NCI-H446 treated with DMSO at 0.1 percent for 48 hours (cell line): ENCODE data around the gene SUGCT.
"Not testable (repeated sequence)": the region's sequence is repeated elsewhere in the genome, so short reads cannot be mapped to it uniquely, and the experiment has no call there.

Source experiments
- DNase-seq: peaks from one replicate; lab custom pipeline; 2025; lab: John Stamatoyannopoulos, UW

SUGCT gene

DNA sequence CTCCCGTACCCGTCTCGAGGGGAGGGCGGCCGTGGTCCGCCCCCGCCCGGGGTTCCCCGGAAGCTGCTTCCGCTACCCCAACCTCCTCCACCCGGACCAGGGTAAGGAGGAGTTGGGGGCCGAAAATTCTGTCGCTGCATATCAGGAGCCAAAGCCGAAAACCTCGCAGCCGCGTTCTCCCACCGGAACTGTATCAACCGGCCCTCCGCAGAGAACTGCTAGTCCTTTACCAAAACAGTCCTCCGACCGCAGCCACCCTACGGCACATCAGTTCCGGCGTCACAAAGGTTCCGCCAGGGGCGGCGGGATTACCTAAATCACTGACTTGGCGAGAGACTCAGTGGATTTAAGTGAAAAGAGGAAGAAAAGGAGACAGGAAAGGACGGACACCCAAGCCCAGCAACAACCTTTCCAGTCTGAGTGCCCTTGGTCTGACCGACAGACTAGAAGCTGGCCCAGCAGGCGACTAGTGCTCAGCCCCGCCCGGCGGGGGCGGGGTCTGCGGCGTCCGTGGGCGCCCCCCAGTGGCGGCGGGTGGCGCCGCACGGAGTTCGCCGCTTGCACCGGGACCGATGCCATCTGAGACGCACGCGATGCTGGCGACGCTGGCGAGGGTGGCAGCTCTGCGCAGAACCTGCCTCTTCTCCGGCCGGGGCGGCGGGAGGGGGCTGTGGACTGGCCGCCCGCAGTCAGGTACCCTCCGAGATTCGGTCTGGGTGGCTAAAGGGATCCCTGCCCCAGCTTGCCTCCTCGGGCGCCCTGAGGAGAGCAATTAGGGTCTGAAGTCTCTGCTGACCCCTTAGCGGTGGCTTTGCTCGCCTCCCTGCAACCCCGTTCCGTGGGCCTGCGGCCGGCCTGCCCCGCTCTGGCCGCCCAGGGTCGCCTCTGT is at the start of gene SUGCT, which contains the start of gene MPLKIP:
Gene SUGCT, plus strand, starts transcription at position 578 of the 889 bp plus-strand sequence.
Gene MPLKIP, minus strand, starts transcription at position 195 of the 889 bp plus-strand sequence. Its CDS starts 55 bp downstream, at position 140.
- DNase-seq = peak; percentile 83

DNA sequence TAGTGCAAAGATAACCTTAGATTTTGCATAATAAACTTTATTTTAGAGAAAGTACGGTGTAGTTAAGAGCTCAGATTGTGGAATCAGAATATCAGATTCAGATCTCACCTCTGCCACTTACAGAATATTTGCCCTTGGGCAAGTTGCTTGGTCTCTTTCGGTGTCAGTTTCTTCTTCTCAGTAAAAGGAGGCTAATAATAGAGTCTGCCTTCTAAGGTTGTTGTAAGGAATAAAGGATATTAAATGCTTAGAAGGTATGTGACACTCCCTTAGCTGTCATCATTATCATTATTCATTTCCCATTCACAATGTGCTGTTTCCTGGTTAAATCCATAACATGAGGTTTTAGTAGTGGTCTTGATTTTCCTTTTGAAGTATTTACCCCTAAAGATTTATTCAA is 42.6 kb upstream of the SUGCT start:
- DNase-seq = no peak

DNA sequence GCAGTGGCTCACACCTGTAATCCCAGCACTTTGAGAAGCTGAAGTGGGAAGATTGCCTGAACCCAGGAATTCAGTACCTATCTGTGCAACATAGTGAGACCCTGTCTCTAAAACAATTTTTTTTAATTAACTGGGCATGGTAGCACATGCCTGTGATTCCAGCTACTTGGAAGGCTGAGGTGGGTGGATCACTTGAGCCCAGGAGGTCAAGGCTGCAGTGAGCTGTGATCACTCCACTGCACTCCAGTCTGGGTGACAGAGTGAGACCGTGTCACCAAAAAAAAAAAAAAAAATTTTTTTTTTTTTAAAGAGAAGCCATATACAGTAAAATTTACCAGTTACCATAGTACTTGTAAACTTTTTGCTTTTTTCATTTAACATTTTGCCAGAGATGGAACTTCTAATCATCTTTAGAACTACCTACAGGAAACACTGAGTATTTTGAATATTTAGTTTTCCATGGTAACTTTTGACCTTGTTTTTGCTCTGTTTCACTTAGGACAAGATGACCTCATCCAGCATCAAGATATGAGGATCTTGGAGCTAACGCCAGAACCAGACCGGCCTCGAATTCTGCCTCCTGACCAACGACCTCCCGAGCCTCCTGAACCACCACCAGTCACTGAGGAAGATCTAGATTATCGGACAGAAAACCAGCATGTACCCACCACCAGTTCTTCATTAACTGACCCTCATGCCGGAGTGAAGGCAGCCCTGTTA is 41.0 kb upstream of the SUGCT start:
- DNase-seq = no peak

DNA sequence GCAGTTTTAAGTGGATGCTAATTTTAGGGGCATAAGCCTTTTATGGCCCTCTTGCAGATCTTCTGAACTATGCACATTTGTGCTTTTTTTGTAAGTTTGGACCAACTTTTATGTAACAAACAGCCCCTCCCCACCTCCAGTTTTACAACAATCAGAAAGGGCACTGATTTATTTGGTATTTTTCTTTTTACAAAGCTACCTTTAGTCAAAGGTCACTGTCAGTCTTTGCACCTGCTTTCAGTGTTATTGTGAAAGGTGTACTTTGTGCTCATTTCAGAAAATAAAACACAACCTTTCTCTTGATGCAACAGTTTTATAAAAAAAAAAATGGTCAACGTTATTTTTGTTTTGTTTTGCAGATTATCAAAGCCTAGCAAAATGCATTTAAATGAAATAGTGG is 39.6 kb upstream of the SUGCT start:
- DNase-seq = no peak

DNA sequence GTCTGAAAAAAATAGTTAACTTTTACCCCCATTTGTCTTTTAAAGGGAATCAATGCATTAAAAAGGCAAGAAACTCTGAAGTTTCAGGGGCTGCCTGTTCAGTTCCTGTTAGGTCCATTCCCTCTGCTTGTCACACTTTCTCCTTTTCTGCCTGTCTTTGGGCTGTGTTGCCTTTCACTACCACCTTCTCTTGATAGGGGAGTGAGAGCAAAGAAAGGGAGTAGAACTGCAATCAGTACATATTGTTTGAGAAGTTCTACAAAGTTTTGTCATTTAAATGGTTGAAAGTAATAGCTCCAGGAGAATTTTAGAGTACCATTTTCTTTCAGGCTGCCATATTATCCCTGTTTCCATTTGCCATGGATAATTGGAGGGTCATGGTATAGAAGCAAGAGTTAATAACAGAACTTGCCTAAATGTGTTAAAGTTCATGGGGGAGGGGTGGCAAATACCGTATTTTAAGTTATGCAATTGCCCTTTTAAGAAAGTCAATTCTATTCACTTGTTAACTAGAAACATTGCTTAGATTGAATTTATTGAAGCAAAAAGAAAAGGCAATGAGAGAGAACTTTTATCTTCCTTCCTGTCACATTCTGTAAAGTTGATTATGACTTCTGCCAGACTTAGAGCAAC is 39.0 kb upstream of the SUGCT start:
- no peak for DNase-seq

DNA sequence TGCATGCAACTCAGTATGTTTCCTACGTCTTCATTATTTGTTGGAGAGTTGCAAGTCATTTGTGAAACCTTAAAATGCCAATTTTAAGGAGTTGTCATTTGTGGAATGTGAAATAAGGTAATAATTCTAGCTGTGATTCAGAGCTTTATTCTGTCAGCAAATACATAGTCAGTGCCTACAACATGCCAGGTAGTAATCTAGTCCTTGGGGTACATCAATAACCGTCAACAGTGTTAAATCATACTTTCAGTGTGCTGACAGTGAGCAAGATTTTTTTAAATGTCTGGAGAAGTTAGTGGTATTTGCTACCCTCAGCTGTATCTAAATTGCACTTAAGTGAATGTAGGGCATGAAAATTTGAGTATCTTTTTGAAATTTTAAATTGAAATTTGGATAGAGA is 37.1 kb upstream of the SUGCT start:
- no peak for DNase-seq

DNA sequence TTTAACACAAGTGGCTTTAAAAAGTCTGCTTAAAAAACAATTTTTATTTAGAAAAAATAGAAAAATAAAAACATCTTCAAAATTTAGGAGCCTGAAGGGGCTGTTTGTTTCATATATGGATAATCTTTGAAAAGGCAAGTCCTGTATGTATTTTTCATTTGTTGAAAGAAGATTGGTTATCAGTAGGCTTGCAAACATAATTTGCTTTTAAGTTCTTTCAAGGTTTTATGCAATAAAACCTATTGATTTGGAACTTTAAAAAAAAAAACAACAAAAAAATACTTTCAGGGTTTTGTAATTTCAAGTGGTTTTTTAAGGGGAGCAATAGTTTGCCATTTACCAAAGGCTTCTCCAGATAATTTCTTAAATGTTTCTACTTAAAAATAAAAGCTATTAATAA is 36.0 kb upstream of the SUGCT start:
- DNase-seq = no peak

DNA sequence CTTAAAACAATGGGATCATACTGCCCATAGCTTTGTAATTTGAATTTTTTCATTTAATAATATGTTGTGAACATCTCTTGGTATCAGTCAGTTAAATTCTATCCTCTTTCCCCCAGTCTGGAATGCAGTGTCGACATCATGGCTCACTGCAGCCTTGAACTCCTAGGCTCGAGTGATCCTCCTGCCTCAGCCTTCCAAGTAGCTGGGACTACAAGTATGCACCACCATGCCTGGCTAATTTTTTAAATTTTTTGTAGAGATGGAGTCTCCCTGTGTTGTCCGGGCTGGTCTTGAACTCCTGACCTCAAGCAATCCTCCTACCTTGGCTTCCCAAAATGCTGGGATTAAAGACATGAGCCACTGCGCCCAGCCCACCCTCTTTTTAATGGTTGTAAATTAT is 35.0 kb upstream of the SUGCT start:
- DNase-seq = no peak

DNA sequence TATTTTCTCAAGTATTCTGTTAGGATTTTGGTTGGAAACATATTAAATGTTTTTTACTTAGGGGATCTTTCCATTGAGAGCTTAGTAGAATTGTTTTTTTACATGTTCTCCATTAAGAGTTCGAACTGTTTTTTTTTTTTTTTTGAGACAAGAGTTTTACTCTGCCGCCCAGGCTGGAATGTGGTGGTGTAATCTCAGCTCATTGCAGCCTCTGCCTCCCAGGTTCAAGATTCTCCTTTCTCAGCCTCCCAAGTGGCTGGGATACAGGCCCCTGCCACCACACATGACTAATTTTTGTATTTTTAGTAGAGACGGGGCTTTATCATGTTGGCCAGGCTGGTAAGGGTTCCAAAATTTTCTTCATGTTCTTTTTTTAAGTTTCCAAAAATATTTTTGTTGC is 33.6 kb upstream of the SUGCT start:
- no peak for DNase-seq

DNA sequence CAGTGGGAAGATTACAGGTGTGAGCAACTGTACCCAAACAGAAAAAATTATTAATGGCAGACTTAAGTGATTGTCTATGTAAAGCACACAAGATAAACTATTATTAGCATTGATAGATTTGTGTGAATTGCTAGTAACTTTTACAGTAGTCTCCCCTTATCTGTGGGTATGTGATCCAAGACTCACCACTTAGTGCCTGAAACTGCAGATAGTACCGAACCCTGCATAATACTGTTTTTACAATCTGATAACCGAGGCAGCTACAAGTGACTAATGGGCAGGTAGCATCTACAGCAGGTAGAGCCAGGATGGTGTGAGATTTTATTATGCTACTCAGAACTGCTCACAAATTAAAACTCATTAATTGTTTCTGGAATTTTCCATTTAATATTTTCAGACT is 31.9 kb upstream of the SUGCT start:
- no peak for DNase-seq

DNA sequence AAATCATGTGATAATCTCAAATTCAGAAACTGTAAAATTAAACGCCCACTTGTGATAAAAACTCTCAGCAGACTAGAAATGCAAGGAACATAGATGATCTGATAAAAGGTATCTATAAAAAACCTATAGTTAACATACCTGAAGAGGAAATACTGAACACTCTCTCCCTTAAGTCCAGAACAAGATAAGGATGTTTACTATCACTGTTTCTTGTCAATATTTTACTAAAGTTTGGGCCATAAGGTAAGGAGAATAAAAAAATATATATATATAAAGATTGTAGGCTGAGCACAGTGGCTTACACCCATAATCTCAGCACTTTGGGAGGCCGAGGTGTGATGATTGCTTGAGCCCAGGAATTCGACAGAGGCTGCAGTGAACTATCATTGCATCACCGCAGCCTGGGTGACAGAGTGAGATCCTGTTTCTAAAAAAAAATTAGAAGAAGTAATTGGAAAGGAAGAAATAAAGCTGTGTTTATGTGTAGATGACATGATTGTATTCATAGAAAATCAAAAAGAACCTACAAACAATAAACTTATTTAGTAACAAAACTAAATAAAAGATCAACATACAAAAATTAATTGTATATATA is 28.8 kb upstream of the SUGCT start:
- DNase-seq = no peak

DNA sequence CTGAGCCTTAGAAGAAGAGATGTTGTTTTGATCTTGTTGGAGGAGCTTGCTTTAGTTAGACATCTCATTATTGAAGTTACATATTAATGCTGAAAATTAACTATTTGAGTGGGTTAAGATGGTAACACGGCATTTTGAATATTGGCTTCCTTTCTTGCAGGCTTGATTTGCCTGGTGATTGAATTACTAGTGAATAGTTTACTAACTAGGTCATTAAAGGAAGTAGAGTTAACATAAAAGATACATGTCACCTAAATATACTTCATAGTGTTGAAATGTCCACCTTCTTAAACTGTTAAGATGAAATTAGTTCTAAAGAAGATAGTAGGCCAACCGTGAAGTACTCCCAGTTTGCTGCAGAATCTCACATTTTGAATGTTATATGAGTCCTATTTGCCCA is 18.9 kb upstream of the SUGCT start:
- DNase-seq = no peak

DNA sequence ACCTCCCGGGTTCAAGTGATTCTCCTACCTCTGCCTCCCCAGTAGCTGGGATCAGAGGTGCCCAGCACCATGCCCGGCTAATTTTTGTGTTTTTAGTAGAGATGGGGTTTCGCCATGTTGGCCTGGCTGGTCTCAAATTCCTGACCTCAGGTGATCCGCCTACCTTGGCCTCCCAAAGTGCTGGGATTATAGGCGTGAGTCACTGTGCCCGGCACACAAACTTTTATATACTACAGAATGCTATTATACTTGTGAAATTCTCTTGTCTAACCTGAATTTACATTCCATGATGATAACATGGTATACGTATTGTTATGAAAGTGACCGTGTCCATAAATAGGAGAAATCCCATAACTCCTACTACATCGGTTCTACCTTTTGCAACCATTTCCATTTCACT is 17.6 kb upstream of the SUGCT start:
- not testable (repeated sequence) for DNase-seq

DNA sequence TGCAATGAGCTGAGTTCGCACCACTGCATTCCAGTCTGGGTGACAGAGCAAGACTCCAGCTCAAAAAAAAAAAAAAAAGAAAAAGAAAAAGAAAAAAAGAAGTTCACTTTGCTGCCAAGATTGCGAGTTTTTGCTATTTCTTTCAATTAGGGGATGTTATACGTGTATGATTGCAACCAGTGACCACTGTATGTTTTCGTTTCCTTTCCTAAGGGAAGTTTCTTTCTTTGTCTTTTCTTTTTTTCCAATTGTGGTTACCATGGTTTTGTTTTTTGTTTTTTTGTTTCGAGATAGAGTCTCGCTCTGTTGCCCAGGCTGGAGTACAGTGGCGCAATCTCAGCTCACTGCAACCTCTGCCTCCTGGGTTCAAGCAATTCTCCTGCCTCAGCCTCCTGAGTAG is 16.6 kb upstream of the SUGCT start:
- not testable (repeated sequence) for DNase-seq

DNA sequence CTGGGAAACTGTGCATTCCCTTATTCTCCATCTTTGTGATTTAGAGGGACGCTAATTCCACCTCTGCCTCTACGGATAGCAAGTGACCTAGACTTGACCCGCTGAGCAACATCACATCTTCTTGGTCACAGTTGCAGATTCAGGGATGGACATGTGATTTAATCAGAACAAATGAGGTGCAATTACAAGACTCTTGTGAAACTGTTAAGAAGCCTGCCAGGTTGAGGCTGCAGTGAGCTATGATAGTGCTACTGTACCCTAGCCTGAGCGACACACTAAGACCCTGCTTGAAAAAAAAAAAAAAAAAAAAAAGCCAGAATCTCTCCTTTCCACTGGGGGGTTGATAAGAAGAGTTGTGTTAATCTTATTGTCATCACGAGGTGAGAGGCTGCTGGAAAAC is 14.8 kb upstream of the SUGCT start:
- DNase-seq = no peak

DNA sequence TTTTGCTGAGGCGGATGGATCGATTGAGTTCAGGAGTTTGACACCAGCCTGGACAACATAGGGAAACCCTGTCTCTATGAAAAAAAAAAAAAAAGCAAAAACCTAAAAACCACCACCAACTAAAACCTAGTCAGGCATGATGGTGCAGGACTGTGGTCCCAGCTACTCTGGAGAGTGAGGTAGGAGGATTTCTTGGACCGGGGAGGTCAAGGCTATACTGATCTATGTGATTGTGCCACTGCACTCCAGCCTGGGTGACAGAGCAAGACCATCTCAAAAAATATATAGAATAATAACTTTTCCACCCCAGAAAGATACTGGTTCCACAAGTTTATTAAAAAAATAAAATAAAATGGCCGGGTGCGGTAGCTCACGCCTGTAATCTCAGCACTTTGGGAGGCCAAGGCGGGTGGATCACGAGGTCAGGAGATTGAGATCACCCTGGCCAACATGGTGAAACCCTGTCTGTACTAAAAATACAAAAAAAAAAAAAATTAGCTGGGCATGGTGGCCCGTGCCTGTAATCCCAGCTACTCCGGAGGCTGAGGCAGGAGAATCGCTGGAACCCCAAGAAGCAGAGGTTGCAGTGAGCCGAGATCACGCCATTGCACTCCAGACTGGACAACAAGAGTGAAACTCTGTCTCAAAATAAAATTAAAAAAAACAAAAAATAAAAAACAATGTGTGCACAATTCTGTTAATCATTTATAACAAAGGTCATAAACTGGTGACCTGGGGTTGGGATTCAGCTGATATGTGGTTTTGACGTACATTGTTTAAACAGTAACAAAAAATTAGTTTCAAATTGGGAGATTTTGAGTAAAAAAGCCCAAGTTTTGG is 12.5 kb upstream of the SUGCT start:
- DNase-seq = not testable (repeated sequence)

DNA sequence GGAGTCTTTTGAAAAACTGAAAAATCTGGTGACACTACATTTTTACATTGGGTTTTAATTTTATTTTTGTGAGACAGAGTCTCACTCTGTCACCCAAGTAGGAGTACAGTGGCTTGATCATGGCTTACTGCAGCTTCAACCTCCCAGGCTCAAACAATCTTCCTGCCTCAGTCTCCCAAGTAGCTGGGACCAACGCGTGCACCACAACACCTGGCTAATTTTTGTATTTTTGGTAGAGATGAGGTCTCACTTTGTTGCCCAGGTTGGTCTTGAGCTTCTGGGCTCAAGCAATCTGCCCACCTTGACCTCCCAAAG is 11.9 kb upstream of the SUGCT start:
- DNase-seq = no peak

DNA sequence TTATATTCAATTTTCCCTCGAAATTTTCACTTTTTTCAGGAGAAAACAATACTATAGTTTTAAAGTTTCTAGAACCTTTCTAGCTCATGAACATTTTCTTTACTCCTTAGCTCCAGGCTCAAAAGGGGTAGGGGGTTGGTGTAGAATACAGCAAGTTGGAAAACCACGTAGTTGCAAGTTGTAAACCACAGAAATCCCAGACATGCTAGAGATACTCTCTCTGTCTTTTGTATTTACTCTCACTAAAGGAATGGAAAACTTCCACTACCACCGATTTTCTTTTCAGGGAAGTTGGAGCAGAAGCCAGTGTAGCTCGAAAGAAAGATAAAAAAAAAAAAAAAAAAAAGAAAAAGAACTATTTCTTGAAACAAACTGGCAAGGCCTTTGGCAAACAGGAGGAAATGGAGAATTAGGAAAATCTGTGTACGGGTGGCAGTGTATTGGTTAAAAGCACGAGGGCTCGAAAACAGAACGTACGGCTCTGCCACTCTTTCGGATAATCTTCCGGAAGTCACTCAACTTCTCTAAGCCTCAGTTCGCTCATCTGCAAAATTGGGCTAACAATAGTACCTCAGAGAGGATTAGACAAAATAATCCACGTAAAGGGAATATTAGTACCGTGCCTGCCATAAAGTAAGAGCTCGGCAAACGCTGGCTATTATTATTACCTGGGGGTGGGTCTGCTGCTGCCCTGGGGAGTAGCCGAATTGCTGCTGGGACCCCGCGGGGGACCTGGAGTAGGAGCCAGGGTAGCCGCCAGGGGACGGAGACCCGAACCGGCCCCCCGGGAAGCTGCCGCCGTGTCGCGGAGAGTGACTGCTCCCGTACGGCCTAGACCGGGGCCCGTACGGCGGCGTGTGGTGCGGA is 1.0 kb upstream of the SUGCT start:
- no peak for DNase-seq

DNA sequence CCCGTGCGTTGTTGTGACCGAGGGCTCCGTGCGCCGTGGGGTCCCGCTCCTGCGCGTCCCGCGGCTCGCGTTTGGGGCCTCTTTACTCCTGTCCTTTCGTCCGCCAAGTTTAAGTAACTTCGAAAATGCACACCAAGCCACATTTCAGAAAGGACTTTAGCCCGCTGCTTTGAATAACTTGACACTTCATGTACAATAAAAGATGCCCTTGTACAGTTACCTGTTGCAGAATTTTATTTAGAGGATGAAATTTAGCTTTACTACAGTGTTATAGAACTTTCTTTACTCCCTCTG is 459 bp downstream of the SUGCT start:
- no peak for DNase-seq

DNA sequence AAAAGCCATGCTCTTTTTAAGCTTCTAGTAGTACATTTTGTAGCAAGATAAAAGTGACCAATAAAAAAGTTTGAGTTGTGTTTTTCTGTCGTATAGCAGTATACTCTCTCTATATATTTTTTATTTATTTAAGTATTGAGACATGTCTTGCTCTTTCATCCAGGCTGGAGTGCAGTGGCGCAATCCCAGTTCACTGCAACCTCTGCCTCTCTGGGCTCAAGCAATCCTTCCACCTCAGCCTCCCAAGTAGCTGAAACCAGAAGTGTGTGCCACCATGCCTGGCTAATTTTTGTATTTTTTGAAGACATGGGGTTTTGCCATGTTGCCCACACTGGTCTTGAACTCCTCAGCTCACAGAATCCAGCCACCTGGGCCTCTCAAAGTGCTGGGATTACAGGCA is 2.8 kb downstream of the SUGCT start:
- DNase-seq = no peak

DNA sequence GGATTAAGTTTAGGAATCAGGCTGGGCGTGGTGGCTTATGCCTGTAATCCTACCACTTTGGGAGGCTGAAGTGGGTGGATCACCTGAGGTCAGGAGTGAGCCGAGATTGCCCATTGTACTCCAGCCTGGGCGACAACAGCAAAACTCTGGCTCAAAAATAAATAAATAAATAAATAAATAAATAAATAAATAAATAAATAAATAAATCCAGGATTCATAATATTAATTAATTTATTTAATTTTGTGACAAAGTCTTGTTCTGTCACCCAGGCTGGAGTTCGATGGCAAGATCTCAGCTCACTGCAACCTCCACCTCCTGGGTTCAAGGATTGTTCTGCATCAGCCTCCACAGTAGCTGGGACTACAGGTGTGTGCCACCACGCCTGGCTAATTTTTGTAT is 4.2 kb downstream of the SUGCT start:
- DNase-seq = no peak
